C4-2B (cell line): ENCODE data around the gene POU2F1.

ENCODE experiments used
- H3K27ac ChIP-seq: fragments of 450-650 bp; 2 replicates; pipeline ENCODE4 v1.5.1; 2017
- ZFX ChIP-seq: fragments of 450-650 bp; IDR thresholded peaks from 2 replicates; pipeline ENCODE4 v1.6.1; 2017
- TF ChIP-seq, protein P1 (sequence below): fragments of 450-650 bp; conservative IDR thresholded peaks from 2 replicates; pipeline ENCODE4 v1.5.1; 2017; ENCODE audit warnings: mild to moderate bottlenecking

POU2F1 gene

DNA sequence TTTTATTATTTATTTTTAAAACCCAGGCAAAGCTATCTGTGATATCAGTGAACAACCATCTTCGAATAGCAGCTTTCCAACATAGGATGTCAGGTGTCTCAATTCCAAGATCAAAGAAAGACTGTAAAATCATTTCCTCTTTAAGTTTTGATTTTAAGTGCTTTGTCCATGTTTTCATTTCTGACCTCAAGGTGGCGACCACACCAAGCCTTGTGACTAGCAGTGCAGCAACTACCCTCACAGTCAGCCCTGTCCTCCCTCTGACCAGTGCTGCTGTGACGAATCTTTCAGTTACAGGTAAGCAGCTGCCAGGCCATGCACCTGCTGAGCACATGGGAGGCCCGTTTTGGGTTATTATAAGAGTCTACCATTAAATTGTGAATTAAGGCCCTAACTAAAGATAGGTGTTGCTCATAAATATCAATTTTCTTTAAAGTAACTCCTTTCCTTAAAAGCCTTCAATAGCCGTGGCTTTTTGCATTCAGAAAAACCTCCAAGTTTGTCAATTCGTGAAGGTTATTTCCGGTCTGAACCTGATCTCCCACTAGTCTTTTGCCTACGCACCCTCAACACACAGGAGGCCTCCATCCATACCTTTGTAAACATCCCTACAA, 180.7 kb downstream of the POU2F1 start:
- H3K27ac ChIP-seq, result no peak overlapping the region
- TF ChIP-seq ZFX, result no peak
- TF ChIP-seq, protein P1, sequence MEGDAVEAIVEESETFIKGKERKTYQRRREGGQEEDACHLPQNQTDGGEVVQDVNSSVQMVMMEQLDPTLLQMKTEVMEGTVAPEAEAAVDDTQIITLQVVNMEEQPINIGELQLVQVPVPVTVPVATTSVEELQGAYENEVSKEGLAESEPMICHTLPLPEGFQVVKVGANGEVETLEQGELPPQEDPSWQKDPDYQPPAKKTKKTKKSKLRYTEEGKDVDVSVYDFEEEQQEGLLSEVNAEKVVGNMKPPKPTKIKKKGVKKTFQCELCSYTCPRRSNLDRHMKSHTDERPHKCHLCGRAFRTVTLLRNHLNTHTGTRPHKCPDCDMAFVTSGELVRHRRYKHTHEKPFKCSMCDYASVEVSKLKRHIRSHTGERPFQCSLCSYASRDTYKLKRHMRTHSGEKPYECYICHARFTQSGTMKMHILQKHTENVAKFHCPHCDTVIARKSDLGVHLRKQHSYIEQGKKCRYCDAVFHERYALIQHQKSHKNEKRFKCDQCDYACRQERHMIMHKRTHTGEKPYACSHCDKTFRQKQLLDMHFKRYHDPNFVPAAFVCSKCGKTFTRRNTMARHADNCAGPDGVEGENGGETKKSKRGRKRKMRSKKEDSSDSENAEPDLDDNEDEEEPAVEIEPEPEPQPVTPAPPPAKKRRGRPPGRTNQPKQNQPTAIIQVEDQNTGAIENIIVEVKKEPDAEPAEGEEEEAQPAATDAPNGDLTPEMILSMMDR, result peak; percentile 84

DNA sequence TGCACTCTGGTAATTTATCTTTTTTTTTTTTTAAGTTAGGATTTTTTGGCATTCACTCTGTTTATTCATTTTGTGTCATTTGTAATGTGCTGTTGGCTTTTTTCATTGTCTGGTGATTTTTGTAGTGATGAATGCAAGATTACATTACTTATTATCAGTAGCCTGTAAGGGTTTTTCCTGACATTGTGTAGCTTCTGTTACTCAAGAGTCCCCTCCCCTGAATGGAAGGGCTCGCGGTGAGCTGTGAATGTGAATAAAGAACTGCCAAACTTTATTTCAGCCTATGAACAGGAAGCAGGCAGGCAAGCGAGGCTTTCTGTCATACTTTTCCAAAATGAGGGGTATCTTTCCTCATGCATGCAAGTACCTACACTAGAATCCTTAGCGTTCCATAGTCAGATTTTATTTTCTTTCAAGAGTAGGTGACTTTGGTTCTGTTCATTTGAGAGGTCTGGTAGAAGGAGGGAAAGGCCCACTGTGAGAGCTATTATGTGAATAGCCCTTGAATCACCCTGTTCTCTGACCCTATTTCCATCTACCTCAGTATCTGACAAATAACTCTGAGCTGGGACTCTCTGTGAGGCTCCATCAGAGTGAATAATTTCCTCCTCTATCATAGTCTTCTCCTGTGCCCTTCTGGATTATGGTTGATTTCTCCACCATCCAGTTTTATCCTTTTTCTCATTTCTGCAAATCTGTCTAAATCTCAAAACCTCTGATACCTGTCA, 183.6 kb downstream of the POU2F1 start:
- H3K27ac ChIP-seq, result no peak overlapping the region
- no peak for TF ChIP-seq ZFX
- TF ChIP-seq, protein P1, result no peak

DNA sequence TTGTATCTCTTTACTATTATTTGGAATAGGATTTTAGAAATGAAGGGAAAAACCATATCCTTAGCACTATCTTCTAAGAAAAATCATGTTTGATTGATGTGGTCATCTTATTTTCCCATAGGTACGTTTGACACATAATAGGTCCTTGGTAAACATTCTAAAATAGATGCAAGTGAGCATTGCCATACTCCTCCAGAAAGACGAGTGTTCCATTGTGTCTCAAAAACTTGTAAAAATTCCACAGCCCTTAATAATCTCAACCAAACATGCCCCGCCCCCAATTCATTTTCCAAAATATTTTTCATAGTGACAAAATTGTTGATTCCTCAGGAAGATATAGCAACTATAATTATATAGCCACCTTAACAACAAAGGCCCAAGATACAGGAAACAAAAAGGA, 184.2 kb downstream of the POU2F1 start:
- no peak overlapping the region for H3K27ac ChIP-seq
- TF ChIP-seq, protein P1, result no peak
- TF ChIP-seq ZFX, result no peak

- no peak for TF ChIP-seq ZFX
- TF ChIP-seq, protein P1, result no peak
- H3K27ac ChIP-seq, result no peak overlapping the region
Measured at GRCh38 chr1:167408355-167408754, 187.7 kb downstream of the POU2F1 start.

DNA sequence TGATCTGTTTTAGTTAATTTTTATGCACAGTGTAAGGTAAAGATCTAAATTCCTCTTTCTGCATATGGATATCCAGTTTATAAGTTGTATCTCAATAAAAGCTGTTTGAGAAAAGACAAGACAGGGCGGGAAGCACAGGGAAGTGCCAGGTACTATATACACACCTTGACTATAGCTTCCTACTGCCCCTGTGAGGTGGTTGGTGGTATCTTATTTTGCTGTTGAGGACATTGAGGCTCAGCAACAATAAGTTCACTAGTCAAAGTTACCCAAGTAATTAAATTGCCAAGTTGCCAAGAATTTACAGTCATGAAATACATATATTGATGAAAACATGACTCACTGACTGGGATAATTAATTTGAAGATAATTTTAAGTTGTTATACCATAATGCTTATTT, 188.5 kb downstream of the POU2F1 start:
- no peak for TF ChIP-seq ZFX
- TF ChIP-seq, protein P1, result peak; percentile 65
- no peak overlapping the region for H3K27ac ChIP-seq

- TF ChIP-seq, protein P1, result no peak
- TF ChIP-seq ZFX, result no peak
- no peak overlapping the region for H3K27ac ChIP-seq
Measured at GRCh38 chr1:167412072-167412471, 191.4 kb downstream of the POU2F1 start.

GRCh38 chr1:167412920-167413319, 192.2 kb downstream of the POU2F1 start:
- H3K27ac ChIP-seq, result no peak overlapping the region
- TF ChIP-seq ZFX, result no peak
- TF ChIP-seq, protein P1, result no peak
